KMS-11 (cell line): Measurements from ENCODE around the gene MACO1.

Experiments used
- H2AFZ ChIP-seq: fragments of 200-600 bp; sonication (generic); 2 replicates; pipeline ENCODE4 v1.6.1; 2016; ENCODE audit warnings: antibody characterized with exemption, mixed run types, low read depth
- H3K27ac ChIP-seq: fragments of 200-600 bp; sonication (generic); 2 replicates; pipeline ENCODE4 v1.6.1; 2016; ENCODE audit warnings: mild to moderate bottlenecking, mixed run types
- H3K27me3 ChIP-seq: fragments of 200-600 bp; sonication (generic); 2 replicates; pipeline ENCODE4 v1.6.1; 2017; ENCODE audit warnings: mild to moderate bottlenecking, low read depth, mixed run types, moderate library complexity; ENCODE audit not compliant: insufficient read depth
- H3K36me3 ChIP-seq: fragments of 200-600 bp; sonication (generic); 2 replicates; pipeline ENCODE4 v1.6.1; 2017; ENCODE audit warnings: mild to moderate bottlenecking, mixed run types; ENCODE audit not compliant: insufficient read depth
- H3K4me1 ChIP-seq: fragments of 200-600 bp; sonication (generic); 2 replicates; pipeline ENCODE4 v1.6.1; 2016; ENCODE audit warnings: mild to moderate bottlenecking, low read depth, mixed run types; ENCODE audit not compliant: poor library complexity, severe bottlenecking
- H3K4me2 ChIP-seq: fragments of 200-600 bp; sonication (generic); 2 replicates; pipeline ENCODE4 v1.7.0; 2016; ENCODE audit warnings: mild to moderate bottlenecking, mixed run types
- H3K4me3 ChIP-seq: fragments of 200-600 bp; sonication (generic); IDR thresholded peaks from 2 replicates; pipeline ENCODE4 v1.6.1; 2017; ENCODE audit warnings: low read depth, low read length, mixed read lengths; ENCODE audit not compliant: insufficient read depth
- H3K79me2 ChIP-seq: fragments of 200-600 bp; sonication (generic); 2 replicates; pipeline ENCODE4 v1.6.1; 2016; ENCODE audit warnings: low read depth, mixed run types; ENCODE audit not compliant: insufficient read depth
- H3K9ac ChIP-seq: fragments of 200-600 bp; sonication (generic); 2 replicates; pipeline ENCODE4 v1.6.1; 2016; ENCODE audit warnings: mild to moderate bottlenecking, mixed run types
- H4K20me1 ChIP-seq: fragments of 200-600 bp; sonication (generic); 2 replicates; pipeline ENCODE4 v1.6.1; 2016; ENCODE audit warnings: mild to moderate bottlenecking, mixed run types; ENCODE audit not compliant: insufficient read depth
- CTCF ChIP-seq: fragments of 200-600 bp; sonication (generic); conservative IDR thresholded peaks from 2 replicates; pipeline ENCODE4 v1.6.1; 2017; ENCODE audit warnings: low read depth, mild to moderate bottlenecking, antibody characterized with exemption, low read length, moderate library complexity, mixed read lengths

The MACO1 gene

GRCh38 chr1:25477448-25478034, 46.8 kb downstream of the MACO1 start:
- Histone ChIP-seq H3K9ac (no peak overlapping the region), H3K4me2 (no peak overlapping the region), H3K4me1 (peaks cover 39% of the 10 kb centered on the region), H3K79me2 (peaks cover 6% of the 10 kb centered on the region; the same call in 1 of the 2 replicates), H2AFZ (no peak overlapping the region), H3K27ac (no peak overlapping the region), H3K4me3 (no peak overlapping the region), H3K36me3 (no peaks in the 10 kb centered on the region), H4K20me1 (peaks cover 3% of the 10 kb centered on the region; the same call in 1 of the 2 replicates), H3K27me3 (no peaks in the 10 kb centered on the region)
- TF ChIP-seq CTCF = no peak

- H3K36me3 ChIP-seq = no peaks in the 10 kb centered on the region
- H3K9ac ChIP-seq = no peak overlapping the region
- no peak overlapping the region for H3K4me3 ChIP-seq
- H3K79me2 ChIP-seq = peaks cover 6% of the 10 kb centered on the region; the same call in 1 of the 2 replicates
- no peak overlapping the region for H2AFZ ChIP-seq
- no peaks in the 10 kb centered on the region for H3K27me3 ChIP-seq
- no peak overlapping the region for H3K27ac ChIP-seq
- 0 out of 2 replicates have a peak, but pooled peaks cover 3% of the 10 kb centered on the region for H4K20me1 ChIP-seq
- peaks cover 28% of the 10 kb centered on the region for H3K4me1 ChIP-seq
- no peak overlapping the region for H3K4me2 ChIP-seq
- TF ChIP-seq CTCF = no peak
Measured at GRCh38 chr1:25478633-25479032, 47.9 kb downstream of the MACO1 start.

GRCh38 chr1:25481625-25482024, 50.9 kb downstream of the MACO1 start:
- no peaks in the 10 kb centered on the region for H3K79me2 ChIP-seq
- no peaks in the 10 kb centered on the region for H3K36me3 ChIP-seq
- H3K4me1 ChIP-seq = peaks cover 7% of the 10 kb centered on the region
- no peak overlapping the region for H3K4me2 ChIP-seq
- H3K9ac ChIP-seq = no peak overlapping the region
- no peak for TF ChIP-seq CTCF
- no peak overlapping the region for H3K4me3 ChIP-seq
- no peak overlapping the region for H2AFZ ChIP-seq
- H4K20me1 ChIP-seq = 0 out of 2 replicates have a peak, but pooled peaks cover 3% of the 10 kb centered on the region
- H3K27me3 ChIP-seq = no peaks in the 10 kb centered on the region
- H3K27ac ChIP-seq = no peak overlapping the region

- Histone ChIP-seq H2AFZ (no peak overlapping the region), H4K20me1 (0 out of 2 replicates have a peak, but pooled peaks cover 3% of the 10 kb centered on the region), H3K27ac (no peak overlapping the region), H3K4me1 (peaks cover 7% of the 10 kb centered on the region), H3K4me3 (no peak overlapping the region), H3K9ac (no peak overlapping the region), H3K79me2 (no peaks in the 10 kb centered on the region), H3K4me2 (no peak overlapping the region), H3K27me3 (no peaks in the 10 kb centered on the region), H3K36me3 (no peaks in the 10 kb centered on the region)
- TF ChIP-seq CTCF = no peak
Measured at GRCh38 chr1:25482211-25482610, 51.5 kb downstream of the MACO1 start.
